PC-3 (cell line): ENCODE data around the gene GPR84.

Source experiments
- EZH2 ChIP-seq: fragments of 300-600 bp; sonication (generic); IDR thresholded peaks from one replicate; pipeline ENCODE4 v1.6.1; 2017; ENCODE audit warnings: antibody characterized with exemption, mild to moderate bottlenecking, low read length; ENCODE audit not compliant: unreplicated experiment
- TF ChIP-seq, protein P1 (sequence below): fragments of 300-600 bp; sonication (generic); conservative IDR thresholded peaks from 2 replicates; pipeline ENCODE4 v1.5.1; 2017; ENCODE audit warnings: antibody characterized with exemption, low read depth, mild to moderate bottlenecking, low read length

DNA sequence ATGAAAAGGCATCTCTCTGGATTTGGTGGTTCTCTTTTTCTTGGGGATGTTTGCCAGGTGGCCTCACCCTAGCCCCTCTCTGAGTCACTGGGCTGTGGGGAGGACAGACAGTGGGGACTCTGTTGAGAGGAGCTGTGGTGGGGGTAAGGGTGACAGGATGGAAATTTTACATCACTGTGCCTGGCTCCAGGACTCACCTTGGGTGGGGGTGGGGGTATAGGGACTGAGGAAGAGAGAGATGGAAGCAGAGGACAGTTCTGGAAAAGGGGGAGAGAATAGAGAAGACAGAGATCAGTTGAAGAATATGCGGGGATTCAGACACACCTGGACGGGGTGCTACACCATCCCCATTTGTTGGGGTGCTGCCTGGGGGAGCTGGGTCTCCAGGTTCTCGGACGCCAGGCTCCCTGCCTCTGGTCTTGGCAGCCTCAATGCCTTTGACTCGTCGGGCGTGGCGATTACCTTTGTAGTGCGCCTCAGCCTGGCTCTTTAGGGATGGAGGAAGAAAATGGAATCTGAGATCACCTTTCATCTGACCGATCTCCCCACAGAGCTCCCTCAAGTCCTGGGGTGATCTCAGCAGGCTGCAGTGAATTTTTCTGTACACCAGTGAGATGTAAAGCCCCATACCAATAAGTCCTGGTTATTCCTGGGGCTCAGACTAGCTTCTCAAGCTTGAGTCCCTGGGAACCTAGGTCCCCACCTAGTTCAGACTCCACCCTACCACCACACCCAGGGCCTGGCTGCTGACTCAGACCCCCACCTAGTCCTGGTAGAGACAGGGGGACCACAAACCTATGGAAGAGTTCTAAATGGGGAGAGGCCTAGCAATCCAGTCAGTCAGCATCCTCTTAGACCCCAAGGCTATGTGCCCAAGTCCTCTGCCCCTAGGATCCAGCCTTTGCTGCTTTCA lies 9.6 kb upstream of the GPR84 start:
- TF ChIP-seq, protein P1, sequence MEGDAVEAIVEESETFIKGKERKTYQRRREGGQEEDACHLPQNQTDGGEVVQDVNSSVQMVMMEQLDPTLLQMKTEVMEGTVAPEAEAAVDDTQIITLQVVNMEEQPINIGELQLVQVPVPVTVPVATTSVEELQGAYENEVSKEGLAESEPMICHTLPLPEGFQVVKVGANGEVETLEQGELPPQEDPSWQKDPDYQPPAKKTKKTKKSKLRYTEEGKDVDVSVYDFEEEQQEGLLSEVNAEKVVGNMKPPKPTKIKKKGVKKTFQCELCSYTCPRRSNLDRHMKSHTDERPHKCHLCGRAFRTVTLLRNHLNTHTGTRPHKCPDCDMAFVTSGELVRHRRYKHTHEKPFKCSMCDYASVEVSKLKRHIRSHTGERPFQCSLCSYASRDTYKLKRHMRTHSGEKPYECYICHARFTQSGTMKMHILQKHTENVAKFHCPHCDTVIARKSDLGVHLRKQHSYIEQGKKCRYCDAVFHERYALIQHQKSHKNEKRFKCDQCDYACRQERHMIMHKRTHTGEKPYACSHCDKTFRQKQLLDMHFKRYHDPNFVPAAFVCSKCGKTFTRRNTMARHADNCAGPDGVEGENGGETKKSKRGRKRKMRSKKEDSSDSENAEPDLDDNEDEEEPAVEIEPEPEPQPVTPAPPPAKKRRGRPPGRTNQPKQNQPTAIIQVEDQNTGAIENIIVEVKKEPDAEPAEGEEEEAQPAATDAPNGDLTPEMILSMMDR: no peak
- no peak for TF ChIP-seq EZH2
